HK-2 (cell line): ENCODE data around the gene PRKN.
"Not testable (repeated sequence)": the region's sequence is repeated elsewhere in the genome, so short reads cannot be mapped to it uniquely, and the experiment has no call there.

Source experiments
- DNase-seq: peaks from one replicate; pipeline ENCODE4 v3.0.0-alpha.2; 2018; ENCODE audit not compliant: unreplicated experiment

PRKN gene

GRCh38 chr6:162538643-162539064, 188.9 kb downstream of the PRKN start:
- no peak for DNase-seq

DNA sequence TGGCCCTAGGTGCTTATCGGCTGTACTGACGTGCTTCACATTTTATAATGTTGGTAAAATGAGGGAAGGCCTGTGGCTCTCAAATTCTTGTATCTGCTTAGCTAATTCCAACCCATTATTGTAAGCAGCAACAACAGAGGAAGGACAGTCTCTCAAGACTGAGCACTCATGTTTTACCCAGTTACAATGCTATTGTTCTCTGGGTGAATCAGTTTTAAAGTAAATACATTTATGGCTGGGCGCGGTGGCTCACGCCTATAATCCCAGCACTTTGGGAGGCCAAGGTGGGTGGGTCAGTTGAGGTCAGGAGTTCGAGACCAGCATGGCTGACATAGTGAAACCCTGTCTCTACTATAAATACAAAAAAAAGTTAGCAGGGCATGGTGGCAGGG, 194.6 kb downstream of the PRKN start:
- no peak for DNase-seq

DNA sequence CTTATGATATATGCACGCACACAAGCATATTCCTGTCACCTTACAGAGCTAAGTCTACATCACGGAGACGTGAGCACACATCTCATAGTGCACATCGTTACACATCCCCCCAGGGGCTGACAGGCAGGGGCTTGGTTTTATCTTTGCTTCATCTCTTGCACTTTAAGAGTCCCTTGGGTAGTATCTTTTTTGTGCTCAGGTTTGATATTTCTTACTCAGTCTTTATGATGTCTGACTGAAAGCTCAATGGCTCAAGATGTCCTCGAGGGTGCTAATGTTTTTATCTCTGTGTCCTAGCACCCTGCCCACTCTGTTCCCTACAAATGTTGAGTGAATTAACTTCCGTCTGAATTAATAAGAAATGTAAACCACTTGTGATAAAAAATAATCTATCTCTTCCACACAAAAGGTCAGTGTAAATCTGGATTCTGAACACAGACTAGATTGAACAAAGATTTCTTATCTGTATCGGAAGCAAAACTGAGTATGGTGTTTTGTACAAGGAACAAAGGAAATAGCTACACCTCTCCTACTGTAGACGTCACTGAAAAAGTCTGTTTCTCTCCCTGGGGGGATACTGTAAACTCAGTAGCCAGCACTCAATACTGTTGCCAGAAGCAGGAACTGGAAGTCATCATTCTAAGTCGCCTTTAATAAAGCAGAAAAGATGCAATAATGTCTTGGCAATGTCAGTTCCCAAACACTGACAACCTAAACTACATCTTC, 195.1 kb downstream of the PRKN start:
- DNase-seq, result no peak

- DNase-seq, result not testable (repeated sequence)
Measured at GRCh38 chr6:162531391-162531790, 196.2 kb downstream of the PRKN start.

- no peak for DNase-seq
Measured at GRCh38 chr6:162528538-162528937, 199.0 kb downstream of the PRKN start.

GRCh38 chr6:162526960-162527359, 200.6 kb downstream of the PRKN start:
- DNase-seq, result no peak

DNA sequence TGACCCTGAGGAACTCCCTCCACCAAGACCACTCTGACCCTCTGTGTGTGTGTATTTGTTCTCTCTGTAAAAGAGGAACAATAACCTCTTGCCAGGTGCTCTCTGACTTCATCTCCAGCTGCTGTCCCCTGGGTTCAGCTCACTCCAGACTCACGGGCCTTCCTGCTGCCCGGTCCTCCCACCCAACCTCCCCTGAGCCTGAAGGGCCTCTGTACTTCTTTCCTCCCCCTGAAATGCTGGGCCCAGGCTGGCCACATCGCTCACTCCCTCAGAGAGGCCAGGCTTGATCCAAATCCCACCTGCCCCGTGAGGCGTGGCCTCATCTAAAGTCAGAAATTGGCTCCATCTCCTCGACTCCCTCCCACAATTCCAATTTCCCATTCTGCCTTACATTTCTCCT, 202.4 kb downstream of the PRKN start:
- DNase-seq, result no peak

DNA sequence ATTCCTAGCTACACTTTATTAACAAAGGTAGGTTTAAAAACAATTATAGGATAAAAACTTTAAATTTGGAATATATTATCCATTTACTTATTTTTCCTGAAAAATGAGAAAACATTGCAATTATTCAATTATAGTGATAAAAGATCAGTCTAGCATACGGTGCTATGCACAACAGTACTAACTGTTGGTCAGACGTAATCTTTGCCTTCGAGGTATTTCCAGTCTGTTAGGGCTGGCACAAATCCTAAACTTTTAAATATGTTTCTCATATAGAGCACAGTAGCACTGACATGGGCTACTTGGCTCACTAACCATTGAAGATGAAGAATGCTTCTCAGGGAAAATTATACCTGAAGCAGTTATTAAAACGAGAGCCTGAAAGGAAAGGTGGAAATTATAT, 214.8 kb downstream of the PRKN start:
- DNase-seq, result no peak

GRCh38 chr6:162497389-162497788, 230.2 kb downstream of the PRKN start:
- DNase-seq, result no peak

DNA sequence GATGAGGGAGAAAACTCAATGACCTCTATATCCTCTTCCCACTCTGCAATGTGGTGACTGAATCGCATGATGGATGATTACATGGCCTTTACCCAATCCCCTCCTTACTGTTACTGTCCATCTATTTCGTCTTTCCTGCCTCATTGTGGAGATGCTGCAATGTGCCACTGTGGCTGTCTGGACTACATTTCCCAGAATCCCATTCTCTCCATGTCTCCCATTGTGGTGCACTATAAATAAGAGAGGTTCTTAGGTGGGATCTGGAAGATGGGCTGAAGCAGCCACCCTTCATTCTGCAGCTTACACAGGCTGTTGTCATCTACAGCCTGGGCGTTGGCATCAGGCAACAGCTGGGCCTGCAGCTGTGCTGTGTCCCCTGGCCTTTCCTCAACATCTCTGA, 233.6 kb downstream of the PRKN start:
- no peak for DNase-seq

- DNase-seq, result no peak
Measured at GRCh38 chr6:162491637-162492036, 235.9 kb downstream of the PRKN start.

DNA sequence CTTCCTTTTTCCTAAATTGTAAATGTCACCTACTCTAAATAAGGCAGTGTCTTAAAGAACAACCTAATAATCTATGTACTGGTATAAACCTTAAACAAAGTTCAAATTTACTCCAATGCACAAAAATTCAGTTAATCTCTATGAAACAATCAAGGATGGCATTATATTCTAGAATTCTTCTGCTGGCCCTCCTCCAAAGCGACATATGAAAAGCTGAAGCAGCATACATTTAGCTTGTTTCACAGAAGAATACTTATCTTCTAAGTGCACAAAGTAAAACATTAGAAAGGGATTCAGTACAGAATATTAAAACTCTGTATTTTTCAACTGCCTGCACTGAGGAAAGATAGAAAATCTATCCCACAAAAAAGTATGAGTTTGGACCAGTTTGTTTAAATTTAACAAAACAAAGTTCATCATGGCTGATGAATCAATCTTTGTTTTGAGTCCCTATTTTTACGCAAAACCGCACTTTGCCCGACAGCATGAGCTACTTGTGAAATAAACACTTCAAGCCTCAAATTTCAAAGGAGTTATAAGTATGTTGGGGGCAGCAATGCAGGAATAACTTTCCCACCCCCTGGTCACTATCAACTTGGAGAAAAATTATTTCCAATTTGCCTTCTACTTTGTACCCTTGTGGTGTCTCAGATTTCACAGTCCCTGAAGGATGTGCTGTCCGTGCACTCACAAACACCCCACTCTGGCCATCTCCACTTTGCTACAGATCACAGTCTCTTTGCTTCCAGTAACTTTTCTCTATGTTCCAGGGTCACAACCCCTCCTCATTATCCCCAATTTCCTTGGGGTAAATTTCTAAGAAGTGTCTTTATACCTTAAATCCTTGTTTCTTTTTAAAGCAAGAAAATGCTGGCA, 238.2 kb downstream of the PRKN start:
- DNase-seq, result no peak

GRCh38 chr6:162488444-162488843, 239.1 kb downstream of the PRKN start:
- DNase-seq, result no peak

DNA sequence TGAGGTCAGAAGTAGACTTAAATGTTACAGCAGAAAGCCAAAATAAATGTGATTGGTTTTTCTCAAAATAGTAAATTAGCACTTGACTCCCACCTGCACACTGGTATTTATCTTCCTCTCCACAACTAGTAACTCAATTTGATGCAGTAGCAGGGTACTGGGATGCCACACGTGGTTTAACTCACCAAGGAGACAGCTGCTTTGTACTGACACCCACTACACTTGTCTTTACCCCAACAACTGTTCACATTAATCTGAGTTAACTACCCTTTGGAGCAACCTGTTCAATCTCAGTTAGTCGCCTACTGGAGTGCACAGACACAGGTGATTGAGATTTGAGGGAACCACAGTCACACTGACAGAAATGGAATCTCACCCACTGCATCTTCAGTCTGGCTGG, 242.1 kb downstream of the PRKN start:
- no peak for DNase-seq

GRCh38 chr6:162481938-162482337, 245.6 kb downstream of the PRKN start:
- DNase-seq, result no peak

DNA sequence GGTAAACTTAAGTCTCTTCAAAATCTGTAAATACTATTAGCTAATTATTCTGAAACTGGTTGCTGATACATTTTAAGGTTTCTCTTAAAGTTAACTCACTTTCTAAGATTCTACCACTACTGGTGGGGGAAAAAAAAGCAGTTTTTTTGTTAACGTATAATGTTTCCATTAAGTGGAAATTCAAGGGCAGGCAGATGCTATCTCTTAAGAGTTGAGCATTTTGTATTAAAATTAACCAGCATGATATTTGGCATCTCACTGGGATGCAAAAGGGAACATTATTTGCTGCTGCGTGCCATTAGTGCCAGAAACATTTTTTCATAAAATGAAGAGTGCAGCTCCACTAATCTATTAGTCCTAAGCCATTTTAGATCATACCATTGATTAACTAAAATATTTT, 246.2 kb downstream of the PRKN start:
- DNase-seq, result no peak

GRCh38 chr6:162478192-162478671, 249.3 kb downstream of the PRKN start:
- DNase-seq, result no peak

GRCh38 chr6:162474722-162475121, 252.8 kb downstream of the PRKN start:
- DNase-seq, result no peak

- DNase-seq, result no peak
Measured at GRCh38 chr6:162471842-162472241, 255.7 kb downstream of the PRKN start.

GRCh38 chr6:162468326-162468725, 259.2 kb downstream of the PRKN start:
- no peak for DNase-seq

- DNase-seq, result no peak
Measured at GRCh38 chr6:162467679-162468078, 259.9 kb downstream of the PRKN start.

- no peak for DNase-seq
Measured at GRCh38 chr6:162463576-162463975, 264.0 kb downstream of the PRKN start.

GRCh38 chr6:162459985-162460384, 267.6 kb downstream of the PRKN start:
- DNase-seq, result no peak
